ENCODE results near the gene PRPSAP1. TPM values are rescaled to one million over a fixed set of nuclear protein-coding genes. Genes with fewer than 3 reads are reported as not detected.

PRPSAP1 gene
- total RNA-seq, 1 donor from 2014 or later = 16.1 TPM

DNA sequence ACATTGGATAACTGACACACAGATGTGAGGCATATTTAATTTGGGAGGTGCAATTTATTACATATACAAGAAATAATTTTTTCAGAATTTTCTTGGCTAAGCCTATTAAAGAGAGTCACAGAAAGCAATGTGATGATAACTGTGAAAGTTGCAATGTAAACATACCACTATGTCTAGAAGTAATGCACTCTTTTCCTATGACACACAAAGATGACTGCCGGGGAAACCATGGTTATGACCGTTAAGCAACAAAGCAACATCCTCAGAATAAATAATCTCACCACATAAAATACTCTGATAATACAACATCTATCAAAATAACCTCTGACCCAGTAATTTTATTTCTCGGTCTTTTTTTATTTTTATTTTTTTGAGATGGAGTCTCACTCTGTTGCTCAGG, 35.1 kb downstream of the PRPSAP1 start:
- intact Hi-C loops (cut with DNase I) = no loop called here
- H3K4me3 ChIP-seq = no peak overlapping the region
- TF ChIP-seq, protein P1, sequence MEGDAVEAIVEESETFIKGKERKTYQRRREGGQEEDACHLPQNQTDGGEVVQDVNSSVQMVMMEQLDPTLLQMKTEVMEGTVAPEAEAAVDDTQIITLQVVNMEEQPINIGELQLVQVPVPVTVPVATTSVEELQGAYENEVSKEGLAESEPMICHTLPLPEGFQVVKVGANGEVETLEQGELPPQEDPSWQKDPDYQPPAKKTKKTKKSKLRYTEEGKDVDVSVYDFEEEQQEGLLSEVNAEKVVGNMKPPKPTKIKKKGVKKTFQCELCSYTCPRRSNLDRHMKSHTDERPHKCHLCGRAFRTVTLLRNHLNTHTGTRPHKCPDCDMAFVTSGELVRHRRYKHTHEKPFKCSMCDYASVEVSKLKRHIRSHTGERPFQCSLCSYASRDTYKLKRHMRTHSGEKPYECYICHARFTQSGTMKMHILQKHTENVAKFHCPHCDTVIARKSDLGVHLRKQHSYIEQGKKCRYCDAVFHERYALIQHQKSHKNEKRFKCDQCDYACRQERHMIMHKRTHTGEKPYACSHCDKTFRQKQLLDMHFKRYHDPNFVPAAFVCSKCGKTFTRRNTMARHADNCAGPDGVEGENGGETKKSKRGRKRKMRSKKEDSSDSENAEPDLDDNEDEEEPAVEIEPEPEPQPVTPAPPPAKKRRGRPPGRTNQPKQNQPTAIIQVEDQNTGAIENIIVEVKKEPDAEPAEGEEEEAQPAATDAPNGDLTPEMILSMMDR (IDR thresholded peaks at IDR 0.05) = no peak
- no peaks in the 10 kb centered on the region for H3K9me3 ChIP-seq
- no peaks in the 10 kb centered on the region for H3K27me3 ChIP-seq
- DNase-seq (ENCODE audit: low spot score in 2 of 2) = no peak
- H3K27ac ChIP-seq = no peak overlapping the region
- no peaks in the 10 kb centered on the region for H3K4me1 ChIP-seq
- H3K36me3 ChIP-seq = peaks cover 6 to 36% of the 10 kb centered on the region in 2 donors

DNA sequence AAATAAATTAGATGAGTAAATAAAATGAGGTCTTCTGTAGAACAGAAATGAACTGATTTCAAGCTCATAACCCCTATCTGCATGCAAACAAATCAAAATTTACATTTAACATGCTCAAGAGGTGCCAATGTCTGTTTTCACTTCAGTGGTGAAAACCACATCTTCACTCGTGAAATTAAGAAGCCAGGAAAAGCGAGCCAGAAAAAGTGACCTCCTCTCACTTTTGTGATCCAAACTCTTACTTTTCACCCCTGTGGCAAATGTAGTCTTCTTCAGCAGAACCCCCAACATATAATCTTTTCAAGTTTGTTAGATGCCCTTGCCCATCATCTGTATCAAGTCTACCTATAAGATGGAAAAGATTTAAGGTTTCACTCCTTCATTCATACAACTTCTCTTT, 36.2 kb downstream of the PRPSAP1 start:
- Histone ChIP-seq H3K36me3 (peaks cover 13 to 36% of the 10 kb centered on the region in 2 donors), H3K9me3 (no peaks in the 10 kb centered on the region)
- intact Hi-C loops (cut with DNase I) = no loop called here

GRCh38 chr17:76314392-76315227, 39.1 kb downstream of the PRPSAP1 start:
- Histone ChIP-seq H3K27ac (no peak overlapping the region), H3K4me3 (no peak overlapping the region), H3K27me3 (no peaks in the 10 kb centered on the region), H3K4me1 (no peaks in the 10 kb centered on the region), H3K9me3 (no peaks in the 10 kb centered on the region), H3K36me3 (peaks cover 27 to 56% of the 10 kb centered on the region in 2 donors)
- TF ChIP-seq, protein P1 (IDR thresholded peaks at IDR 0.05) = no peak
- no peak for DNase-seq (ENCODE audit: low spot score in 2 of 2)
- intact Hi-C loops (cut with DNase I) = no loop called here

More for the DNA sequence above, 36.2 kb downstream of the PRPSAP1 start:
- H3K4me1 ChIP-seq = no peaks in the 10 kb centered on the region
- H3K27me3 ChIP-seq = no peaks in the 10 kb centered on the region
- H3K4me3 ChIP-seq = no peak overlapping the region
- TF ChIP-seq, protein P1 (IDR thresholded peaks at IDR 0.05) = no peak
- no peak overlapping the region for H3K27ac ChIP-seq
- no peak for DNase-seq (ENCODE audit: low spot score in 2 of 2)

- peaks cover 40 to 57% of the 10 kb centered on the region in 2 donors for H3K36me3 ChIP-seq
- H3K9me3 ChIP-seq = no peaks in the 10 kb centered on the region
- H3K4me1 ChIP-seq = no peaks in the 10 kb centered on the region
- intact Hi-C loops (cut with DNase I) = no loop called here
- no peak overlapping the region for H3K4me3 ChIP-seq
- no peak overlapping the region for H3K27ac ChIP-seq
- TF ChIP-seq, protein P1 (IDR thresholded peaks at IDR 0.05) = no peak
- H3K27me3 ChIP-seq = no peaks in the 10 kb centered on the region
- no peak for DNase-seq (ENCODE audit: low spot score in 2 of 2)
Measured at GRCh38 chr17:76312735-76313134, 41.0 kb downstream of the PRPSAP1 start.

GRCh38 chr17:76309461-76309860, 44.3 kb downstream of the PRPSAP1 start:
- Histone ChIP-seq H3K36me3 (peaks cover 46 to 60% of the 10 kb centered on the region in 2 donors), H3K27me3 (no peaks in the 10 kb centered on the region), H3K4me3 (no peak overlapping the region), H3K4me1 (no peaks in the 10 kb centered on the region), H3K27ac (no peak overlapping the region), H3K9me3 (no peaks in the 10 kb centered on the region)
- intact Hi-C loops (cut with DNase I) = no loop called here
- no peak for DNase-seq (ENCODE audit: low spot score in 2 of 2)
- TF ChIP-seq, protein P1 (IDR thresholded peaks at IDR 0.05) = no peak

Measured in ascending aorta (tissue), 2 donors.